Stimulated activated CD8-positive, alpha-beta memory T cell treated with anti-CD3 and anti-CD28 coated beads, Interleukin-7, amount 100 ng/mL, for 1 hour (primary cell): ENCODE results near the gene CTNNA2.

Source experiments
- DNase-seq, 2 donors: peaks; one replicate each; pipeline ENCODE4 v3.0.0-alpha.2; 2020; ENCODE audit warnings: low read depth in 2 of 2

The CTNNA2 gene

DNA sequence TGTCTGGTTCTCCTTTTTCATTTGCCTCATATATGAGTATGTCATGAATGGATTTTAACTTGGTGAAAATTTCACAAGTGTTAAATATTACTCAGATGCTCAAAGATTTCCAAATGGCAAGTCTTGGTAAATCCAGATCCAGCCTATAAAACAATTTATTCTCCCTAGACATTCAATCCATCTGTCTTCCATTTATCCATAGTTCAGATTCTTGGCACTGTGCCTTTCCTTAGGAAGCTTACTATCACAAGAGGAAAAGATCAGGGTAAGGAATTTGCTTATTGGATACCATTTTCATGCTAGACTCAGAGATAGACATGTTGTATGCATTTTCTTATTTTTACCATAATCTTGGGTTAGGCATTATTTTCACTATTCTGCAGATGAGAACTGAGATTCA, 864.2 kb downstream of the CTNNA2 start:
- DNase-seq, result no peak

DNA sequence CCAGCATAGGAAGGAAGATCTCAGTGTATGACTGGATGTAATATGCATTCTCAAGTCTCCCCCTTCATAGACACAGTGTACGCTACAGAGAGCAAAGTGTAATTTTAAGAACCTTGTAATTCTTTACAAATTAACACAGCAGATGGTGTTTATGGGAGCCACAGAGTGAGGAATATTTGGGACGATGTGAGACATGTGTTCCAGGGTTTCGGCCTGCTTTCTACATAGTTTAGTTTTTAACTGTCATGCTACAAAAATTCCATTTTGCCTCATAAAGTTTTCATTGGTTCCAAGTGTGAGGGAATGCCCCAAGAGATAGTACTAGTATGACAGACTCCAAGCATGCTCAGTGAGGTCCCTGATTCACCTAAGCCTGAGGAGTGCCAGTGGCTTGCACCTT, 867.9 kb downstream of the CTNNA2 start:
- DNase-seq, result no peak

GRCh38 chr2:80381666-80382065, 868.8 kb downstream of the CTNNA2 start:
- no peak for DNase-seq

DNA sequence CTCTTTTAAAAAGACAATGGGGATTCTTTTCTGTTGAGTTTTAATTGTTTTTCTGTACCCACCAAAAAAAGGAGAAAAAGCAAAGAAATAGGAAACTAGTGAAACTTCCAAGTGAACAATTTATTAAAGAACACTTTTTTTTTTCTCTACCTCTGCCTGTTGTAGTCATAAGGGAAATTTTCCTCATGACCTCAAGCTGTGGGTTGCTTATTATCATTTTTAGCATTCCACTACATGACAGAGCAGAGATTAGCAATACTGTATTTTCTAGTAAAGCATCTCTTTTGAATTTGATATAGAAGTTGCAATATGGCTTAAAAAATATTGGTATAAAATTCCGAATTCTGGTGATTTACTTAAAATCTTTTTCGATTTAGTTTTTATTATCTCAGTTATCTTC, 879.6 kb downstream of the CTNNA2 start:
- no peak for DNase-seq

GRCh38 chr2:80393991-80394390, 881.1 kb downstream of the CTNNA2 start:
- no peak for DNase-seq

DNA sequence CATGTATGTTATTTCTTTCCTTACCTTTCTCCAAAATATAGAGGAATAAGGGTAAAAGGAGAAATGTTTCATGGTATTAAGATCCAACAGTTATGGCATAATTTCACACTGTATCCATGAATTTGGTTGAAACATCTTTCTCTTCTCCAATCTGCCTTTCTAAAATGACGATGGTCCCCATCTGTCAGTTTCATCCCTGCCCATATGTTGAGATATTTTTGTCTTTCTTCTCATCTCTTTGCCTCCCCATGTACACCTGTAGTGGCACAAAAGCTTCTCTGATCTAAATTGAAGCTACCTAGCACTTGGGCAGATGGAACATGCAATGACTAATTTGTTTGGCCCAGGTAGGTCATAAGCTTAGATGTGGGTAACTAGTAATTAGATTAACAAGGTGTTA, 882.4 kb downstream of the CTNNA2 start:
- DNase-seq, result no peak

- DNase-seq, result no peak
Measured at GRCh38 chr2:80396276-80396675, 883.4 kb downstream of the CTNNA2 start.

DNA sequence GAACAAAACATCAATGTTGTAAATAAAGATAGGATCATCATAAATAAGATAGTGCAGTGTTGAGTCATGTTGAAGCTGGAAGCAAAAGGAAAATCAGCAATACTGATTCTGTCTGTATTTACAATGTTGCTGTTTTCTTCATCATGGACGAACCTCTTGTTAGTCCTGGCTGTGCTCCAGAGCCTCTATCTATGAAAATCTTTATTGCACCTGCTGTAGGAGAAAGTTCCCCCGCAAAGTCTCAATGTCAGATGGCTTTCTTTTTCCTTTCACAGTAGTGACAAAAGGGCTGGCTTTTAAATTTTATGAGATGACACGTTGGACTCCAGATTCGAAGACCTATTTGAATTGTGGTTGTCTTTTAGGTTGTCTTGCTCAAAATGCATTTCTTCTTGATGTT, 890.2 kb downstream of the CTNNA2 start:
- DNase-seq, result no peak

GRCh38 chr2:80407377-80407776, 894.5 kb downstream of the CTNNA2 start:
- DNase-seq, result no peak

GRCh38 chr2:80410346-80410745, 897.5 kb downstream of the CTNNA2 start:
- DNase-seq, result no peak

- no peak for DNase-seq
Measured at GRCh38 chr2:80413136-80413535, 900.3 kb downstream of the CTNNA2 start.

GRCh38 chr2:80417737-80418136, 904.9 kb downstream of the CTNNA2 start:
- DNase-seq, result no peak

DNA sequence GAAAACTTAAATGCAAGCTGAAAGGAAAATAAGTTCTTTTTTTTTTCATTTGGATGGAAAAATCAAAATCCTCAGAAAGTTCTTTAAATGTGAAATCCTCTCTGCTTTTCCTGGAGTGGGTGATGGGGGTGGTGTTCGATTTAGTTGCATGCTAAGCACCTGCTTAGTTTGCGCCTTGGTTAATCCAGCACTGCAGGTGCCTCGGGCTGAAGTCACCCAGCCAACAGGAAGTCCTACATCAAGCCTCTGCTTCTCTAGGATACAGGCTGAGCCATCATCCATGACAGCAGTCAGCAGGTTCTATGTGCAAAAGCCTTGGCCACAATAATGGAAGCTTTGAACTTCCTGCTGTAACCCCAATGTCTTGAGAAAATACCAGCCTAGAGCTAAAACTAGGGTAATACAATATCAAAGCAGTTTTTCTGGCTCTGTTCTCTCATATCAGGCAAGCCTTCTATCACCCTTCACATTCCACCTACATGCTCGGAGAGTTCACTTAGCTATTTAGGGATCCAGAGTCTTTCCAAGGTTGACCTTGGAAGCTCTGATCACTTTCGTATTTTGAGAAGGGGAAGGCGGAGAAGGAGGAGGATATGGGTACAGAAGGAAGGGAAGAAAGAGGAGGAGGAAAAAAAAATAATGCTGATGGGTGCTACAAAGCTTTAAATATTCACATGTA, 907.8 kb downstream of the CTNNA2 start:
- DNase-seq, result no peak

- DNase-seq, result no peak
Measured at GRCh38 chr2:80429251-80429650, 916.4 kb downstream of the CTNNA2 start.

GRCh38 chr2:80437959-80438358, 925.1 kb downstream of the CTNNA2 start:
- DNase-seq, result no peak

DNA sequence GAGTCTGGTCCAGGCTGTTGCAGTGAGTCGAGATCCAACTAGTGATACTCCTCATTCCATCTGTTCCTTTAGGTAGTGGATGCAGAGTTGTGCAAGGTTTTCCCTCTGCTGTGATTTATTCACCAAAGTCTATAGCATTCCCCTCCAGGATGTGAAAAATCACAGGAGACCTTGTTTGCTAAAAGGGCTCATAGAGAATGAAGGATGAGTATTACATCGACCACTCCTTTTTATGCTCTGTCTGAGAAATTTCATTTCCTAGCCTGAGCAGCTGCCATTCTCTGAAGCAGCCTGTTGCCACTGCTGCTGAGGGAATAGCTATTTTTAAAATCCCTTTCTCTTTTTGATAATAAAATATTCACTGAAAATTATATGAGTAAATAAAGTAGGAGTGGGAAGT, 925.8 kb downstream of the CTNNA2 start:
- DNase-seq, result no peak

DNA sequence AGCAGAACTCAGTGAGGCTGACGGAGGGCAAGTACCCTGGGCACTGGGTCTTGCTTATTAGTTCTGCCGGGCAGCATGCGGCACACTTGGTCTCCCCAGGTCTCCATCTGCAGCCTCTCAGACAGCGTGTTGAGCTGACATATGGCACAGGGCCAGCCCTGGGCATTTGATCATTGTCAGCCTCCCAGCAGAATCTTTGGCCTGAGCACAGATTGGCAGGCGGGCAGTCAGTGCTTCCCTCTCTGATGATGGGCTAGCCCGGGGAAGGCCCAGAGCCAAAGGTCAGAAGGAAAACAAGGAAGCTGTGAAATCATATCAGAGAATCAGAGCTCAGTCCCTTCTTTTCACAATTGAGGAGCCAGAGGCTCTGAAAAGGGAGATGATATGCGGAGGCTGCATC, 941.8 kb downstream of the CTNNA2 start:
- DNase-seq, result no peak

GRCh38 chr2:80459028-80459427, 946.2 kb downstream of the CTNNA2 start:
- no peak for DNase-seq

DNA sequence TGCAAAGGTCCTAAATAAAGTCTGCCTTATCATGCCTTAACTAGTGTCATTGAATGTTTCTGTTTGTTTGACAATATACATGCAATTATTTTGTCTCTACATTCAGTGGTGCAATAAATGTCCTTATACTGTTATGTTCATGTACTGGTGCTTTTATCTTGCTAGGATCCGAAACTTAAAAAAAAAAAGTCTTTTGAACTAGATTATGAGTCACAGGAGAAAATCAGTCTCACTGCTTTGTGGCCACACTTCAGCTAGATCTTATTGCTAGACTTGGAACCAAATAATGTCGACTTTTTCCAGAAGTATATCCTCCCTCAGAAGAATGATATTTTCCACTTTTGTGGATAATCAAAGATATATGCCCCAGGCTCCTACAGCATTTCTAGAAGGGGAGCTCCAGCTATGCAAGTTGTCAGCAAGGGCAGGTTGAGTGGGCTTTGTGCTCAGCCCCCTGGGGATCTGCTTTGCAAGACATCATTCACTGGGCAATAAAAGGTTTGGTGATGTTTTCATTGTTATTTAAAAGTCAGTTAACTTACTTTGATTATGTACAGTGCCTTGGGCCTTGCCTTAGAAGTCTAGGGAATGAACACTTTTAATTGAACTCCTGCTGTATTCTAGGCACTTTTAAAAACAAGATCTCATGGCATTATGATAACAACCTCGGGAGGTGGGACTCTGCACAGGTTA, 948.8 kb downstream of the CTNNA2 start:
- DNase-seq, result no peak

DNA sequence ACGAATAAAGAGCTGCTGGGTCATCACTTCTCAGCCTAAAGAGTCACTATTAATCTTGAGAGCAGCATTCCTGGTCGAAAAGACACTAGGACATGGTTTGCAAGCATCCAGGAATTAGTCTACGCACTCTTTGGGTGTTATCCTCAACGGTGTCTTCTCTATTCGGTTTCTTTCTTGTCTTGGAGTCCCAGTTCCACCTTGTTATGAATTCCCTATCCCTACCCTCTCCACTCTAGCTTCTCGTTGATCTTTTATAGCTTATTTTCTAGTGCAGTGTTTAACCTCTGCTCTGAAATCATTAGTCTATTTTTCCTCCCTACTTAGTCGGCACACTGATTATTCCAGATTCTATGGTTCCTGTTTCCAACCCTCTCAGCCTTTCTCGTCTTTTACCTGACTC, 949.8 kb downstream of the CTNNA2 start:
- DNase-seq, result no peak

- no peak for DNase-seq
Measured at GRCh38 chr2:80464275-80464674, 951.4 kb downstream of the CTNNA2 start.

- no peak for DNase-seq
Measured at GRCh38 chr2:80467262-80467811, 954.5 kb downstream of the CTNNA2 start.

DNA sequence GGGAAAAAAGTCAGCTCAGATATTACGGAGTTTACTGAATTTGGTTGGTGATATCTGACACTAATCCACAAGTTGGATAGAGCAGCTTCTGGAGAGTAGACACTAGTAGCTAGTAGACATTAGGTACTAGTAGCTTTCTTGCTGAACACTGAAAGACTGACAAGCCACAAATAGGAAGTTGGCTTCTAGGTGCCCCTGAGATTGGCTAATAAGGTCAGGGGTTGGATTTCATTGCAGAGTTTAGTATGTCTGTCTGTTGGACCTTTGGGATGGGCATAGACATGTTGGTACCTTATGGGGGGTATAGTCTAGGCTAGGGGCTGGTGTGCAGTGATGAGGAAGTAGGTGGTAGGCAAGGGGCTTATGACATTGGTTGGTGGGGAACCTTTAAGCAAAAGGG, 956.6 kb downstream of the CTNNA2 start:
- DNase-seq, result no peak
